Activated CD4-positive, alpha-beta T cell treated with anti-CD3 and anti-CD28 coated beads, Interleukin-2, amount 50 U/mL, for 48 hours (primary cell): ENCODE results near the gene SLC44A4.
"Not testable (repeated sequence)": the region's sequence is repeated elsewhere in the genome, so short reads cannot be mapped to it uniquely, and the experiment has no call there.

Experiments used
- DNase-seq, 2 experiments: peaks; one replicate each; pipeline ENCODE4 v3.0.0-alpha.2; 2020

Gene SLC44A4

GRCh38 chr6:31851980-31852718 is 26.6 kb downstream of the SLC44A4 start:
- DNase-seq, result not testable (repeated sequence)

GRCh38 chr6:31851485-31851832 is 27.3 kb downstream of the SLC44A4 start:
- no peak for DNase-seq

GRCh38 chr6:31850765-31851484 is 27.9 kb downstream of the SLC44A4 start:
- DNase-seq, result no peak

- DNase-seq, result no peak
These were observed 31.4 kb downstream of the SLC44A4 start for GRCh38 chr6:31847276-31847978.

- no peak for DNase-seq
These were observed 34.3 kb downstream of the SLC44A4 start for GRCh38 chr6:31844507-31844906.

- no peak for DNase-seq
These were observed 36.7 kb downstream of the SLC44A4 start for GRCh38 chr6:31842053-31842452.

GRCh38 chr6:31839779-31840126 is 39.0 kb downstream of the SLC44A4 start:
- DNase-seq, result not testable (repeated sequence)

- DNase-seq, result no peak
These were observed 39.8 kb downstream of the SLC44A4 start for GRCh38 chr6:31838968-31839367.

- DNase-seq, result not testable (repeated sequence)
These were observed 40.7 kb downstream of the SLC44A4 start for GRCh38 chr6:31838114-31838553.

- DNase-seq, result no peak
These were observed 41.3 kb downstream of the SLC44A4 start for GRCh38 chr6:31837369-31838113.

- DNase-seq, result no peak
These were observed 42.1 kb downstream of the SLC44A4 start for GRCh38 chr6:31836474-31837368.

GRCh38 chr6:31836047-31836473 is 42.7 kb downstream of the SLC44A4 start:
- DNase-seq, result no peak

- peak; percentile 76 to 83 for DNase-seq
These were observed 44.2 kb downstream of the SLC44A4 start for GRCh38 chr6:31834367-31835250.

- DNase-seq, result no peak
These were observed 47.2 kb downstream of the SLC44A4 start for GRCh38 chr6:31831350-31832215.

- DNase-seq, result no peak
These were observed 47.9 kb downstream of the SLC44A4 start for GRCh38 chr6:31830886-31831335.

GRCh38 chr6:31829633-31830283 is 49.0 kb downstream of the SLC44A4 start:
- no peak for DNase-seq

- DNase-seq, result peak; percentile 94 to 97
These were observed 51.3 kb downstream of the SLC44A4 start, which contains the start of gene HSPA1B for GRCh38 chr6:31827286-31828079. Gene HSPA1B (plus strand): TSS chr6:31827738. CDS start chr6:31827951, 213 bp downstream.

- no peak for DNase-seq
These were observed 52.0 kb downstream of the SLC44A4 start for GRCh38 chr6:31826793-31827285.
